ENCODE measurements around the gene ZDHHC20.

ZDHHC20 gene

DNA sequence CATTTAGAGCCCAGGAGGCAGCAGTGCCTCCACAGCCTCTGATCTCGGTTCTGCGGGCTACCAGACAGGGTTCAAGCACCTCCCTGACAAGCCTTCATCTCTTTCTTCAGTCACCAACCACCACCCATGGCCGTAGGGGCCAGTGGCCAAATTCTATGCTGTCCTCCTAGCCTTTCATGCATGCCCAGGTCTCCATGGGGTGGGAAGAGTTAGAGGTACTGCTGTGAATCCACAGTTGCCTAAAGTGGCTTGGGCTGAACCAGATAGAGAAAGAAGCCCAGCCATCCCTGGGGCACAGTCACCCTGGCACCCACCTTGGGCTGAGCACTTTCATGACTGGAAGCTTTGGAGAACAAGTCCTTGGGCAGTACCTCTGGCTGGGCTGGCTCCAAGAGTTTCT lies 97.4 kb downstream of the ZDHHC20 start:
- no peak overlapping the region for H3K9ac ChIP-seq (ENCODE audit: low read length)
- no peaks in the 10 kb centered on the region for H3K79me1 ChIP-seq (replicated peaks; ENCODE audit: low read length, poor library complexity, severe bottlenecking)
- H4K8ac ChIP-seq (ENCODE audit: low read length) = no peak overlapping the region
- no peaks in the 10 kb centered on the region for H3K4me1 ChIP-seq (ENCODE audit: control insufficient read depth, insufficient read depth, low read depth, low read length)
- no peak overlapping the region for H3K4me2 ChIP-seq (ENCODE audit: low read length, poor library complexity, severe bottlenecking)
- H3K4ac ChIP-seq (ENCODE audit: low read depth in 1 of 2, low read length in 2 of 2) = no peak overlapping the region
- no peak overlapping the region for H3K14ac ChIP-seq (ENCODE audit: low read length in 2 of 2)
- no peak overlapping the region for H2AFZ ChIP-seq (ENCODE audit: low read depth, low read length)
- H3K23ac ChIP-seq (ENCODE audit: low read length in 2 of 2) = no peak overlapping the region
- H2BK120ac ChIP-seq (ENCODE audit: low read depth, low read length) = no peak overlapping the region
- no peak overlapping the region for H3K18ac ChIP-seq (ENCODE audit: low read depth in 1 of 2, low read length in 2 of 2)
- H2BK12ac ChIP-seq (ENCODE audit: low read length in 2 of 2) = no peak overlapping the region
- H2AK5ac ChIP-seq (ENCODE audit: low read length, severe bottlenecking) = no peak overlapping the region
- no peak overlapping the region for H3K4me3 ChIP-seq (ENCODE audit: insufficient read depth in 1 of 2, low read depth in 1 of 2, low read length in 2 of 2)
- 80% methylated on average over 3 of the region's 3 CpGs for WGBS
- H4K91ac ChIP-seq (ENCODE audit: low read length) = no peak overlapping the region
- H3K27me3 ChIP-seq (ENCODE audit: control insufficient read depth in 1 of 2, insufficient read depth in 1 of 2, low read length in 2 of 2) = no peaks in the 10 kb centered on the region
- no peak overlapping the region for H3K27ac ChIP-seq (ENCODE audit: low read length, poor library complexity, severe bottlenecking)
- DNase-seq = no peak
- no peak overlapping the region for H2BK5ac ChIP-seq (ENCODE audit: low read depth, low read length, poor library complexity, severe bottlenecking)
- no peaks in the 10 kb centered on the region for H3K36me3 ChIP-seq (ENCODE audit: control insufficient read depth in 1 of 2, insufficient read depth in 2 of 2, low read depth in 1 of 2, low read length in 2 of 2)
- H3K9me3 ChIP-seq (ENCODE audit: control insufficient read depth, low read length) = peaks cover 12% of the 10 kb centered on the region
- no peak overlapping the region for H2BK15ac ChIP-seq (ENCODE audit: low read depth, poor library complexity, severe bottlenecking)

DNA sequence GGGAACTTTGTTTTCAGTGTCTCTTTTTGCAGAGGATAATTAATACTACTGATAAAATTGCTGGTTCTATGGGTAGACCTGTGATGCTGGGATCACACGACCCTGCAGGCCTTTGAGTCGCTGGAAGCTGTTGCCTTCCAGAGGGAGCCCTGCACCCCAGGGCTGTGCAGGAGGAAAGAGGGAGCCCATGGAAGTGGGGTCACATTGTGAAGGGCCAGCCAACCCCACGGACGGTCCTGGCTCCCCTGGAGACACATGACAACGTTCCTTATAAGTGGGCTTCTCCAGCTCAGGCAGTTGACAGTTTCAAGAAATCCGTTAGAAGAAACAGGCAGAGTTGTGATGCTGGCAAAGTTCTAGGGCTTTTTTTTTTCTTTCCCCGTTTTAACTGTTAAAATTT lies 98.0 kb downstream of the ZDHHC20 start:
- Histone ChIP-seq H2BK15ac (ENCODE audit: low read depth, poor library complexity, severe bottlenecking) (no peak overlapping the region), H4K91ac (ENCODE audit: low read length) (no peak overlapping the region), H3K23ac (ENCODE audit: low read length in 2 of 2) (no peak overlapping the region), H3K4me2 (ENCODE audit: low read length, poor library complexity, severe bottlenecking) (no peak overlapping the region), H3K9ac (ENCODE audit: low read length) (no peak overlapping the region), H2BK120ac (ENCODE audit: low read depth, low read length) (no peak overlapping the region), H3K4ac (ENCODE audit: low read depth in 1 of 2, low read length in 2 of 2) (no peak overlapping the region), H3K14ac (ENCODE audit: low read length in 2 of 2) (no peak overlapping the region), H3K4me1 (ENCODE audit: control insufficient read depth, insufficient read depth, low read depth, low read length) (no peaks in the 10 kb centered on the region), H3K27me3 (ENCODE audit: control insufficient read depth in 1 of 2, insufficient read depth in 1 of 2, low read length in 2 of 2) (no peaks in the 10 kb centered on the region), H2BK5ac (ENCODE audit: low read depth, low read length, poor library complexity, severe bottlenecking) (no peak overlapping the region), H2AFZ (ENCODE audit: low read depth, low read length) (no peak overlapping the region), H3K18ac (ENCODE audit: low read depth in 1 of 2, low read length in 2 of 2) (no peak overlapping the region), H3K4me3 (ENCODE audit: insufficient read depth in 1 of 2, low read depth in 1 of 2, low read length in 2 of 2) (no peak overlapping the region), H2AK5ac (ENCODE audit: low read length, severe bottlenecking) (no peak overlapping the region), H3K9me3 (ENCODE audit: control insufficient read depth, low read length) (peaks cover 12% of the 10 kb centered on the region), H4K8ac (ENCODE audit: low read length) (no peak overlapping the region), H3K27ac (ENCODE audit: low read length, poor library complexity, severe bottlenecking) (no peak overlapping the region), H2BK12ac (ENCODE audit: low read length in 2 of 2) (no peak overlapping the region), H3K36me3 (ENCODE audit: control insufficient read depth in 1 of 2, insufficient read depth in 2 of 2, low read depth in 1 of 2, low read length in 2 of 2) (no peaks in the 10 kb centered on the region), H3K79me1 (replicated peaks; ENCODE audit: low read length, poor library complexity, severe bottlenecking) (no peaks in the 10 kb centered on the region)
- 69% methylated on average over 7 of the region's 7 CpGs for WGBS
- no peak for DNase-seq

DNA sequence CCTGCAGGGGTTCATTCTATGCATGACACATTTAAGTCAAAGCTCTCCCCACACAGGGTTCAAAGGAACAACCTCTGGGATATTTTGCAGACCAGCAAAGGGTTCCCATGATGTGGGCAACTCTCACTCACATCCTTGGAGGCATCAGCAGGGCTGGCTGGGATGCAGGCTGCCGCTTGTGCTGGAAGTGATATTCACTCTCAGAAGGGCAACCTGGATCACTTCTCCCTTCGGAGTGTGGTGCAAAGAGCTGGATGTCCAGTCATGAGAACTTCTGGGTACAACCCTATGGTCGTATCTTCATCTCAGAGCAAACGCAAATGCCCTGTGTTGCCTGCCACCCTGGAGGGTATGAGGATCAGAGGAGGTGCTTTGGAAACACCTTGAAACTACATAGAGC lies 98.6 kb downstream of the ZDHHC20 start:
- Histone ChIP-seq H3K14ac (ENCODE audit: low read length in 2 of 2) (no peak overlapping the region), H3K27me3 (ENCODE audit: control insufficient read depth in 1 of 2, insufficient read depth in 1 of 2, low read length in 2 of 2) (no peaks in the 10 kb centered on the region), H2BK15ac (ENCODE audit: low read depth, poor library complexity, severe bottlenecking) (no peak overlapping the region), H2BK12ac (ENCODE audit: low read length in 2 of 2) (no peak overlapping the region), H3K27ac (ENCODE audit: low read length, poor library complexity, severe bottlenecking) (no peak overlapping the region), H3K9me3 (ENCODE audit: control insufficient read depth, low read length) (peaks cover 12% of the 10 kb centered on the region), H3K79me1 (replicated peaks; ENCODE audit: low read length, poor library complexity, severe bottlenecking) (no peaks in the 10 kb centered on the region), H2AK5ac (ENCODE audit: low read length, severe bottlenecking) (no peak overlapping the region), H2BK120ac (ENCODE audit: low read depth, low read length) (no peak overlapping the region), H3K4ac (ENCODE audit: low read depth in 1 of 2, low read length in 2 of 2) (no peak overlapping the region), H2BK5ac (ENCODE audit: low read depth, low read length, poor library complexity, severe bottlenecking) (no peak overlapping the region), H3K4me1 (ENCODE audit: control insufficient read depth, insufficient read depth, low read depth, low read length) (no peaks in the 10 kb centered on the region), H3K4me3 (ENCODE audit: insufficient read depth in 1 of 2, low read depth in 1 of 2, low read length in 2 of 2) (no peak overlapping the region), H3K23ac (ENCODE audit: low read length in 2 of 2) (no peak overlapping the region), H4K8ac (ENCODE audit: low read length) (no peak overlapping the region), H3K4me2 (ENCODE audit: low read length, poor library complexity, severe bottlenecking) (no peak overlapping the region), H3K9ac (ENCODE audit: low read length) (no peak overlapping the region), H3K36me3 (ENCODE audit: control insufficient read depth in 1 of 2, insufficient read depth in 2 of 2, low read depth in 1 of 2, low read length in 2 of 2) (no peaks in the 10 kb centered on the region), H2AFZ (ENCODE audit: low read depth, low read length) (no peak overlapping the region), H4K91ac (ENCODE audit: low read length) (no peak overlapping the region), H3K18ac (ENCODE audit: low read depth in 1 of 2, low read length in 2 of 2) (no peak overlapping the region)
- 89% methylated on average over 4 of the region's 4 CpGs for WGBS
- DNase-seq = no peak

DNA sequence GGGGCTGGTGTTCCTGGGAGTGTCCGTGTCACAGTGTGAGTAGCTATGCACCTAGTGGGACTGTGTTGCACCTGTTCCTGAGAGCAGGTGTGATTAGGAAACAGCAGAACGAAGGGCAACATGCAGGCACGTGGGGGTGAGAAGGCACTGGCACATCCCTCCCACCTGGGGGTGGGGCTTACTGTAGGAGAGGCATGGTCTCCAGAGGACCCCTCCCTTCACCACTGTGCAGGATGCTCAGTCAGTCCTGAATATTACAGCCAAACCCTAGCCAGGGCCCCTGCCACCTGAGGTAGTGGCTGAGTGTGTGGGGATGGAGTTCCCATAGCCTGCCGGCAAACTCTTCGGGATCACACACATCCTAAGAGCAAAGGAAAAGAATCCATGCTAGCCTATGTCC lies 99.2 kb downstream of the ZDHHC20 start:
- Histone ChIP-seq H3K27ac (ENCODE audit: low read length, poor library complexity, severe bottlenecking) (no peak overlapping the region), H3K36me3 (ENCODE audit: control insufficient read depth in 1 of 2, insufficient read depth in 2 of 2, low read depth in 1 of 2, low read length in 2 of 2) (no peaks in the 10 kb centered on the region), H2BK15ac (ENCODE audit: low read depth, poor library complexity, severe bottlenecking) (no peak overlapping the region), H3K4me3 (ENCODE audit: insufficient read depth in 1 of 2, low read depth in 1 of 2, low read length in 2 of 2) (no peak overlapping the region), H3K27me3 (ENCODE audit: control insufficient read depth in 1 of 2, insufficient read depth in 1 of 2, low read length in 2 of 2) (no peaks in the 10 kb centered on the region), H3K9me3 (ENCODE audit: control insufficient read depth, low read length) (peaks cover 12% of the 10 kb centered on the region), H2BK12ac (ENCODE audit: low read length in 2 of 2) (no peak overlapping the region), H3K4ac (ENCODE audit: low read depth in 1 of 2, low read length in 2 of 2) (no peak overlapping the region), H3K14ac (ENCODE audit: low read length in 2 of 2) (no peak overlapping the region), H3K18ac (ENCODE audit: low read depth in 1 of 2, low read length in 2 of 2) (no peak overlapping the region), H4K8ac (ENCODE audit: low read length) (no peak overlapping the region), H2AK5ac (ENCODE audit: low read length, severe bottlenecking) (no peak overlapping the region), H3K23ac (ENCODE audit: low read length in 2 of 2) (no peak overlapping the region), H3K79me1 (replicated peaks; ENCODE audit: low read length, poor library complexity, severe bottlenecking) (no peaks in the 10 kb centered on the region), H4K91ac (ENCODE audit: low read length) (no peak overlapping the region), H2AFZ (ENCODE audit: low read depth, low read length) (no peak overlapping the region), H2BK5ac (ENCODE audit: low read depth, low read length, poor library complexity, severe bottlenecking) (no peak overlapping the region), H3K4me1 (ENCODE audit: control insufficient read depth, insufficient read depth, low read depth, low read length) (no peaks in the 10 kb centered on the region), H3K9ac (ENCODE audit: low read length) (no peak overlapping the region), H3K4me2 (ENCODE audit: low read length, poor library complexity, severe bottlenecking) (no peak overlapping the region), H2BK120ac (ENCODE audit: low read depth, low read length) (no peak overlapping the region)
- DNase-seq = no peak
- 87% methylated on average over 3 of the region's 5 CpGs for WGBS
